GM10847 (cell line): ENCODE measurements around the gene NTPCR.

Experiments
- POLR2A ChIP-seq: IDR thresholded peaks from 2 replicates; pipeline ENCODE4 v1.6.1; 2011; ENCODE audit not compliant: insufficient read length; ENCODE audit errors: extremely low read depth

The NTPCR gene

GRCh38 chr1:233032916-233033315 is 82.5 kb downstream of the NTPCR start:
- no peak for TF ChIP-seq POLR2A

DNA sequence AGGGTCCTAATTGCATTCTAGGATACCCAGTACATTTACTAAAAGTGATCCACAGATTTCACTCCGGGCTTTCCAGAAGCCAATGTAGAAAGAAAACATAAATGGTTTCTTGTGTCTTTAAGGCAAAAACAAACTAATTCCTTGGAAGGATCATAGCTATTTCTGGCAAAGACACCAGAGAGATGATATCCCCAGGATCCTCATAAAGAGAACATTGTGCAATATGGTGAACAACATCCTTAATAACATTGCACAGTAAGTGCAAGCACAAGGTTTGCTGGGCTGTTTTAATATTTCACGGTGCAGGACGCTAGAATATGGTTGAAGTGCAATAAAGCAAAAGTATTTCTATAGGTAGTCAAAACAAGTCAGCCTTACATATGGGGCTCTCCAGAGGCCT is 83.0 kb downstream of the NTPCR start:
- no peak for TF ChIP-seq POLR2A
